GM18511 (cell line): ENCODE measurements around the gene TLDC2.
"Not testable (repeated sequence)": the region's sequence is repeated elsewhere in the genome, so short reads cannot be mapped to it uniquely, and the experiment has no call there.

ENCODE experiments used
- ATAC-seq: cut with Tn5 transposase; IDR thresholded peaks from one replicate; pipeline ENCODE4 v1.9.1; 2021; ENCODE audit warnings: mild to moderate bottlenecking, moderate library complexity; ENCODE audit not compliant: unreplicated experiment

TLDC2 gene

GRCh38 chr20:36866681-36867495 is 9.1 kb upstream of the TLDC2 start:
- no peak for ATAC-seq

- no peak for ATAC-seq
Observed at GRCh38 chr20:36871640-36872570, 4.0 kb upstream of the TLDC2 start.

GRCh38 chr20:36872852-36873251 is 3.1 kb upstream of the TLDC2 start:
- ATAC-seq = no peak

- no peak for ATAC-seq
Observed at GRCh38 chr20:36873498-36874189, 2.3 kb upstream of the TLDC2 start.

- ATAC-seq = not testable (repeated sequence)
Observed at GRCh38 chr20:36875093-36875492, 845 bp upstream of the TLDC2 start.

- ATAC-seq = no peak
Observed at GRCh38 chr20:36876473-36876833, 515 bp downstream of the TLDC2 start.

- ATAC-seq = no peak
Observed at GRCh38 chr20:36878941-36879340, 3.0 kb downstream of the TLDC2 start.

GRCh38 chr20:36880741-36881250 is 4.9 kb downstream of the TLDC2 start:
- ATAC-seq = no peak

- no peak for ATAC-seq
Observed at GRCh38 chr20:36881331-36881730, 5.4 kb downstream of the TLDC2 start.

GRCh38 chr20:36881888-36882287 is 6.0 kb downstream of the TLDC2 start:
- ATAC-seq = peak; percentile 64

- ATAC-seq = no peak
Observed at GRCh38 chr20:36883977-36884535, 8.1 kb downstream of the TLDC2 start.

- ATAC-seq = no peak
Observed at GRCh38 chr20:36885356-36885755, 9.4 kb downstream of the TLDC2 start.

GRCh38 chr20:36886859-36887751 is 11.2 kb downstream of the TLDC2 start:
- ATAC-seq = peak; percentile 54

- ATAC-seq = no peak
Observed at GRCh38 chr20:36887752-36888090, 11.8 kb downstream of the TLDC2 start.

GRCh38 chr20:36888880-36889516 is 13.1 kb downstream of the TLDC2 start:
- ATAC-seq = no peak

- no peak for ATAC-seq
Observed at GRCh38 chr20:36890586-36890985, 14.6 kb downstream of the TLDC2 start.

- ATAC-seq = no peak
Observed at GRCh38 chr20:36891211-36891610, 15.3 kb downstream of the TLDC2 start.

GRCh38 chr20:36893801-36894200 is 17.9 kb downstream of the TLDC2 start:
- no peak for ATAC-seq

GRCh38 chr20:36895036-36895435 is 19.1 kb downstream of the TLDC2 start:
- ATAC-seq = no peak
